ENCODE data around the gene TMEM17. TPM values are rescaled to one million over a fixed set of nuclear protein-coding genes. Genes with fewer than 3 reads are reported as not detected.
"Not testable (repeated sequence)": the region's sequence is repeated elsewhere in the genome, so short reads cannot be mapped to it uniquely, and the experiment has no call there.

Gene TMEM17
- total and polyA plus RNA-seq, 8 donors: 1.8 to 5.0 (median 3.8) TPM

GRCh38 chr2:62536873-62537547 lies 31.0 kb upstream of the TMEM17 start:
- no peak for DNase-seq
- intact Hi-C loops (cut with DNase I): no loop called here
- ATAC-seq: no peak
- Histone ChIP-seq H3K4me1 (no peaks in the 10 kb centered on the region), H3K36me3 (no peaks in the 10 kb centered on the region), H3K27ac (no peak overlapping the region), H3K9me3 (peaks cover 0 to 9% of the 10 kb centered on the region in 2 donors), H3K4me3 (no peak overlapping the region), H3K27me3 (no peaks in the 10 kb centered on the region)
- TF ChIP-seq, protein P1, sequence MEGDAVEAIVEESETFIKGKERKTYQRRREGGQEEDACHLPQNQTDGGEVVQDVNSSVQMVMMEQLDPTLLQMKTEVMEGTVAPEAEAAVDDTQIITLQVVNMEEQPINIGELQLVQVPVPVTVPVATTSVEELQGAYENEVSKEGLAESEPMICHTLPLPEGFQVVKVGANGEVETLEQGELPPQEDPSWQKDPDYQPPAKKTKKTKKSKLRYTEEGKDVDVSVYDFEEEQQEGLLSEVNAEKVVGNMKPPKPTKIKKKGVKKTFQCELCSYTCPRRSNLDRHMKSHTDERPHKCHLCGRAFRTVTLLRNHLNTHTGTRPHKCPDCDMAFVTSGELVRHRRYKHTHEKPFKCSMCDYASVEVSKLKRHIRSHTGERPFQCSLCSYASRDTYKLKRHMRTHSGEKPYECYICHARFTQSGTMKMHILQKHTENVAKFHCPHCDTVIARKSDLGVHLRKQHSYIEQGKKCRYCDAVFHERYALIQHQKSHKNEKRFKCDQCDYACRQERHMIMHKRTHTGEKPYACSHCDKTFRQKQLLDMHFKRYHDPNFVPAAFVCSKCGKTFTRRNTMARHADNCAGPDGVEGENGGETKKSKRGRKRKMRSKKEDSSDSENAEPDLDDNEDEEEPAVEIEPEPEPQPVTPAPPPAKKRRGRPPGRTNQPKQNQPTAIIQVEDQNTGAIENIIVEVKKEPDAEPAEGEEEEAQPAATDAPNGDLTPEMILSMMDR (IDR thresholded peaks at IDR 0.05): no peak

DNA sequence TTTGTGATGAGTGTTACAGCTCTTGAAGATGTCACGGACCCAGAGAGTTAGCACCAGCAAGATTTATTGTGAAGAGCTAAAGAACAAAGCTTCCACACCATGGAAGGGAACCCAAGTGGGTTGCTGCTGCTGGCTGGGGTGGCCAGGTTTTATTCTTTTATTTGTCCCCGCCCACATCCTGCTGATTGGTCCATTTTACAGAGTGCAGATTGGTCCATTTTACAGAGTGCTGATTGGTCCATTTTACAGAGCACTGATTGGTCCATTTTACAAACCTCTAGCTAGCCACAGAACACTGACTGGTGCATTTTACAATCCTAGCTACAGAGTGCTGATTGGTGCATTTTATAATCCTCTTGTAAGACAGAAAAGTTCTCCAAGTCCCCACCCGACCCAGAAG lies 29.5 kb upstream of the TMEM17 start:
- H3K27ac ChIP-seq; H3K4me3 ChIP-seq; H3K4me1 ChIP-seq; intact Hi-C loops (cut with DNase I); H3K36me3 ChIP-seq; H3K27me3 ChIP-seq; ATAC-seq; DNase-seq; H3K9me3 ChIP-seq: not testable (repeated sequence)

GRCh38 chr2:62531594-62531993 lies 25.6 kb upstream of the TMEM17 start:
- peaks cover 0 to 9% of the 10 kb centered on the region in 2 donors for H3K9me3 ChIP-seq
- no peak overlapping the region for H3K4me3 ChIP-seq
- no peaks in the 10 kb centered on the region for H3K4me1 ChIP-seq
- no peaks in the 10 kb centered on the region for H3K27me3 ChIP-seq
- no peak overlapping the region for H3K27ac ChIP-seq
- no peaks in the 10 kb centered on the region for H3K36me3 ChIP-seq
- intact Hi-C loops (cut with DNase I): no loop called here
- DNase-seq (no peak), ATAC-seq (no peak)
- TF ChIP-seq, protein P1 (IDR thresholded peaks at IDR 0.05): no peak

DNA sequence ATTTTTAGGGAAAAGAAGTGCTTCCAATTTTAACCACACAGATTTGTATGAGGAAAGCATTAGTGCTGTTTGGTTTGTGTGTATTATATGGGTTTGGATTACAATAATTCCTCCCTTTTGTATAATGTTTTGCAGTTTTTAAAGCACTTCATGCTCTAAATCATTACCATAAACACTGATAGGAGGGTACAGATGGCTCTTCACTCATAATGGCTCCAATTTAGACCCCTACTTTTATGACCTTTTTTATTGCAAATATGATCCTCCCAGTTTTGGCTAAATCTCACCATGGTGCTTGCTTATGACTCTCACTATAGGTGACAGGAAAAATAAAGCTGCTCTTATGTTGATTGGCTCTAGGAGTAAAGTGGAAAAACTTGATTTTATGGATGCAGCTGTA lies 23.8 kb upstream of the TMEM17 start:
- no peak for DNase-seq
- no peaks in the 10 kb centered on the region for H3K36me3 ChIP-seq
- TF ChIP-seq, protein P1 (IDR thresholded peaks at IDR 0.05): no peak
- H3K4me1 ChIP-seq: no peaks in the 10 kb centered on the region
- H3K27ac ChIP-seq: no peak overlapping the region
- no peaks in the 10 kb centered on the region for H3K27me3 ChIP-seq
- ATAC-seq: no peak
- peaks cover 0 to 9% of the 10 kb centered on the region in 2 donors for H3K9me3 ChIP-seq
- intact Hi-C loops (cut with DNase I): no loop called here
- no peak overlapping the region for H3K4me3 ChIP-seq

DNA sequence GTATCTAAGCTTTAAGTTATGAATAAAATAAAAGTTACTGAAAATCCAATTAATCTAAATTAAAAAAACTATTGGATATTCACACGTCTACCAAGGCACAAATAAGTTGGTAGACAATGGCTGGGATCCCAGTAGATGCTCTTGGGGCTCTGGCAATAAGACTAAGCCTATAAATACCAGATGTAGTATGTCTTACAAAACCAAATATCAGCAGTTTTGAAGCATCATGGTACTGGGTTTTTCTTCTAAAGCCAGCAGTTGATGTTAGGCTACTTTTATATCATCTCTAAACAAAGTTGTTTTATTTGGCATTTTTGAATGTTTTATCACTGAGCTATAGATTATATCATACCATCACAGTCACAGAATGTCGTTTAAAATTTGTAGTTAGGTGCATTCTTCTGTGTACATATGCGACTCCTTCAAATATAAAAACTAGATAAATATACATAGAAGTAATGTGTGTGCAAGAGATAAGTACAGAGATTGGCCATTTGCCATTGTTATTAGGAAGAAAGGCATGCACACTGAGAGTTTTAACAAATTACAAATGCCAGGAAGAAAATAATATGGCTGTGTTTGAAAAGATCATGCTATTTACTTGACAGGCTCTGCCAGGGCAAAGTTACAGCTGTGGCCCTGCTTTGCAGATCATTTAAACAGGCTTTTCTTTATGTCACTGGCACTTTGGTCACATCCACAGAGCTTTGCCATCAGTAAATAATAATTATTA lies 21.6 kb upstream of the TMEM17 start:
- TF ChIP-seq, protein P1 (IDR thresholded peaks at IDR 0.05): no peak
- H3K4me3 ChIP-seq: no peak overlapping the region
- no peak for DNase-seq
- H3K27ac ChIP-seq: no peak overlapping the region
- H3K9me3 ChIP-seq: no peaks in the 10 kb centered on the region
- no peaks in the 10 kb centered on the region for H3K27me3 ChIP-seq
- no peaks in the 10 kb centered on the region for H3K36me3 ChIP-seq
- no peak for ATAC-seq
- no peaks in the 10 kb centered on the region for H3K4me1 ChIP-seq
- intact Hi-C loops (cut with DNase I): no loop called here
